ENCODE data around the gene NUB1.
A peak's percentile ranks its signal among the peaks of the same experiment; 100 is the strongest.
"Not testable (repeated sequence)": the region's sequence is repeated elsewhere in the genome, so short reads cannot be mapped to it uniquely, and the experiment has no call there.

Gene NUB1

GRCh38 chr7:151341357-151342101 lies at the start of gene NUB1:
Gene NUB1 (plus strand): TSS chr7:151341812. CDS start chr7:151345350, 3,538 bp downstream.
- peak; percentile 35 for DNase-seq

GRCh38 chr7:151292850-151293249 lies 48.8 kb upstream of the NUB1 start:
- no peak for DNase-seq

GRCh38 chr7:151296202-151296992 lies 45.2 kb upstream of the NUB1 start:
- no peak for DNase-seq

GRCh38 chr7:151298765-151299164 lies 42.8 kb upstream of the NUB1 start:
- no peak for DNase-seq

- no peak for DNase-seq
Observed at GRCh38 chr7:151299530-151299929, 42.1 kb upstream of the NUB1 start.

- DNase-seq, result no peak
Observed at GRCh38 chr7:151299940-151300645, 41.5 kb upstream of the NUB1 start.

GRCh38 chr7:151301471-151302462 lies 39.8 kb upstream of the NUB1 start:
- DNase-seq, result no peak

GRCh38 chr7:151304251-151304650 lies 37.4 kb upstream of the NUB1 start:
- DNase-seq, result not testable (repeated sequence)

- no peak for DNase-seq
Observed at GRCh38 chr7:151304856-151305255, 36.8 kb upstream of the NUB1 start.

GRCh38 chr7:151306374-151306773 lies 35.2 kb upstream of the NUB1 start:
- no peak for DNase-seq

GRCh38 chr7:151306860-151307259 lies 34.8 kb upstream of the NUB1 start:
- DNase-seq, result no peak

GRCh38 chr7:151307536-151307935 lies 34.1 kb upstream of the NUB1 start:
- DNase-seq, result no peak

GRCh38 chr7:151308256-151308655 lies 33.4 kb upstream of the NUB1 start:
- DNase-seq, result no peak

- no peak for DNase-seq
Observed at GRCh38 chr7:151308791-151309190, 32.8 kb upstream of the NUB1 start.

GRCh38 chr7:151309311-151309710 lies 32.3 kb upstream of the NUB1 start:
- DNase-seq, result no peak

GRCh38 chr7:151310578-151310977 lies 31.0 kb upstream of the NUB1 start:
- DNase-seq, result peak; percentile 41

- DNase-seq, result peak; percentile 9
Observed at GRCh38 chr7:151311294-151311864, 30.2 kb upstream of the NUB1 start.

- DNase-seq, result no peak
Observed at GRCh38 chr7:151312356-151312755, 29.3 kb upstream of the NUB1 start.

- no peak for DNase-seq
Observed at GRCh38 chr7:151312831-151313809, 28.5 kb upstream of the NUB1 start.

GRCh38 chr7:151313857-151314256 lies 27.8 kb upstream of the NUB1 start:
- DNase-seq, result no peak

GRCh38 chr7:151314401-151314800 lies 27.2 kb upstream of the NUB1 start:
- no peak for DNase-seq
